ENCODE results near the gene SBF2. TPM values are rescaled to one million over a fixed set of nuclear protein-coding genes. Genes with fewer than 3 reads are reported as not detected.
A peak's percentile ranks its signal among the peaks of the same experiment; 100 is the strongest.

The SBF2 gene
- total and polyA plus RNA-seq, 2 donors (not counting 3 experiments of a cell fraction or from before 2014, with no cell fraction given), result 15.4 to 42.4 TPM

DNA sequence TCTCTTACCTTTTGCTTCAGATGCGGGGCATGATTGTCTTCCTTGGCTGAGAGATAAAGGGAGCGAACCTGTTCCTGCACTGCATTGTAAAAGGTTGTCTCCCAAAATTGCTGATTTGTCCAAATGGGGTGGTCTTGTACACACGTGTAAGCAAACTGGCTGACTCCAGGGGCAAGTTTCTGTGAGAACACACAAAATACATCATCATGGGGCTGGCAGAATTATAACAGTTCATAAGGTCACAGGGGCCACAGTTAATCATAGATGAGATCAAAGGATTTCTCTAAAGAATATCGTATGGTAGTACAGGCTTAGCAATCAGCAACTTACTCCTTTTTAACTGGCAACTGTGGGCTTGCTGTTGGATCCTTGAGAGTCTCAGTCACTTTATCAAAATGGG is 435.8 kb downstream of the SBF2 start:
- FAIRE-seq (no peak), DNase-seq (ENCODE audit: low read depth, low spot score) (peak; percentile 37)
- H3K9ac ChIP-seq (replicated peaks; ENCODE audit: extremely low read depth, insufficient read depth, low read length), result no peak overlapping the region
- intact Hi-C loops (cut with micrococcal nuclease), result loop anchor here (5.0 to 10.0 kb wide), 2 partner anchors 246 to 283 kb away; partner anchors contain the start of gene WEE1
- ChIA-PET POLR2A (no interaction called here), CTCF (interaction anchor here (0.8 to 2.2 kb wide), 6 partner anchors 13 to 441 kb away, joined by 3 to 5 read pairs (median 3); no protein-coding TSS in a partner anchor)
- no peaks in the 10 kb centered on the region for H3K9me1 ChIP-seq (replicated peaks; ENCODE audit: control insufficient read depth, extremely low read depth, insufficient read depth, low read length)
- H3K27ac ChIP-seq (ENCODE audit: insufficient read depth, low read depth, low read length), result peak overlapping the region; percentile 40
- H3K79me2 ChIP-seq (ENCODE audit: control insufficient read depth, insufficient read depth, low read length), result no peaks in the 10 kb centered on the region
- H2AFZ ChIP-seq (ENCODE audit: low read depth, low read length), result no peak overlapping the region
- peaks cover 0 to 4% of the 10 kb centered on the region in 2 experiments for H3K36me3 ChIP-seq (ENCODE audit: control insufficient read depth in 2 of 2, extremely low read depth in 1 of 2, insufficient read depth in 2 of 2, low read length in 2 of 2)
- H3K4me3 ChIP-seq (replicated peaks in 1 of 3; ENCODE audit: insufficient read depth in 1 of 3, low read depth in 1 of 3, low read length in 3 of 3), result no peak overlapping the region
- TF ChIP-seq MYC (IDR thresholded peaks at IDR 0.05; ENCODE audit: low read depth, low read length), result no peak
- TF ChIP-seq, protein P1, sequence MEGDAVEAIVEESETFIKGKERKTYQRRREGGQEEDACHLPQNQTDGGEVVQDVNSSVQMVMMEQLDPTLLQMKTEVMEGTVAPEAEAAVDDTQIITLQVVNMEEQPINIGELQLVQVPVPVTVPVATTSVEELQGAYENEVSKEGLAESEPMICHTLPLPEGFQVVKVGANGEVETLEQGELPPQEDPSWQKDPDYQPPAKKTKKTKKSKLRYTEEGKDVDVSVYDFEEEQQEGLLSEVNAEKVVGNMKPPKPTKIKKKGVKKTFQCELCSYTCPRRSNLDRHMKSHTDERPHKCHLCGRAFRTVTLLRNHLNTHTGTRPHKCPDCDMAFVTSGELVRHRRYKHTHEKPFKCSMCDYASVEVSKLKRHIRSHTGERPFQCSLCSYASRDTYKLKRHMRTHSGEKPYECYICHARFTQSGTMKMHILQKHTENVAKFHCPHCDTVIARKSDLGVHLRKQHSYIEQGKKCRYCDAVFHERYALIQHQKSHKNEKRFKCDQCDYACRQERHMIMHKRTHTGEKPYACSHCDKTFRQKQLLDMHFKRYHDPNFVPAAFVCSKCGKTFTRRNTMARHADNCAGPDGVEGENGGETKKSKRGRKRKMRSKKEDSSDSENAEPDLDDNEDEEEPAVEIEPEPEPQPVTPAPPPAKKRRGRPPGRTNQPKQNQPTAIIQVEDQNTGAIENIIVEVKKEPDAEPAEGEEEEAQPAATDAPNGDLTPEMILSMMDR (IDR thresholded peaks at IDR 0.05; ENCODE audit: extremely low read depth in 1 of 2, insufficient read depth in 1 of 2, low read depth in 1 of 2, low read length in 2 of 2), result no peak
- TF ChIP-seq JUN (IDR thresholded peaks at IDR 0.05; ENCODE audit: borderline replicate concordance, insufficient read depth, insufficient read length, low read depth), result no peak
- TF ChIP-seq GATA2 (IDR thresholded peaks at IDR 0.05; ENCODE audit: insufficient read depth, insufficient read length, low read depth, low read length), result no peak
- no peak for TF ChIP-seq FOS (IDR thresholded peaks at IDR 0.05; ENCODE audit: borderline replicate concordance, insufficient read depth, low read length)
- TF ChIP-seq MAX (IDR thresholded peaks at IDR 0.05; ENCODE audit: insufficient read depth, insufficient read length), result no peak
- no peak for TF ChIP-seq POLR2AphosphoS5 (IDR thresholded peaks at IDR 0.05; ENCODE audit: insufficient read depth, low read depth, low read length)
- TF ChIP-seq EZH2 (IDR thresholded peaks at IDR 0.05; ENCODE audit: borderline replicate concordance, low read depth, low read length, severe bottlenecking), result no peak
- TF ChIP-seq POLR2A (IDR thresholded peaks at IDR 0.05; ENCODE audit: low read depth, low read length), result no peak
- no peaks in the 10 kb centered on the region for H3K27me3 ChIP-seq (ENCODE audit: control insufficient read depth in 2 of 2, insufficient read depth in 2 of 2, low read length in 2 of 2)
- BruUV-seq (replicated peaks), result no TSS peak
- H4K20me1 ChIP-seq (replicated peaks; ENCODE audit: control insufficient read depth, extremely low read depth, insufficient read depth, low read length), result no peaks in the 10 kb centered on the region
- H3K4me2 ChIP-seq (ENCODE audit: insufficient read depth, low read length), result peak overlapping the region; percentile 23
- no peaks in the 10 kb centered on the region for H3K9me3 ChIP-seq (replicated peaks; ENCODE audit: control insufficient read depth, insufficient read depth, low read length)
- dilution Hi-C loops (cut with MboI; ENCODE audit: extremely low pct_ligation_motif_present, low sequenced_read_pairs), result no loop called here
- peaks cover 38% of the 10 kb centered on the region for H3K4me1 ChIP-seq (ENCODE audit: control insufficient read depth, extremely low read depth, insufficient read depth, low read length)
